Suprapubic skin (tissue), 4 donors: ENCODE results near the gene ERN1. TPM values are rescaled to one million over a fixed set of nuclear protein-coding genes. Genes with fewer than 3 reads are reported as not detected.

Experiments used
- DNase-seq, 2 donors: peaks; one replicate each; pipeline ENCODE4 v3.0.0-alpha.2; 2019; ENCODE audit warnings: low spot score in 2 of 2
- H3K27ac ChIP-seq: fragments of 200-600 bp; sonication (generic); one replicate; pipeline ENCODE4 v1.5.1; 2019
- H3K27me3 ChIP-seq: fragments of 200-600 bp; sonication (generic); one replicate; pipeline ENCODE4 v1.5.1; 2019
- H3K36me3 ChIP-seq: fragments of 200-600 bp; sonication (generic); one replicate; pipeline ENCODE4 v1.5.1; 2019
- H3K4me1 ChIP-seq: fragments of 200-600 bp; sonication (generic); one replicate; pipeline ENCODE4 v1.5.1; 2019
- H3K4me3 ChIP-seq: fragments of 200-600 bp; sonication (generic); one replicate; pipeline ENCODE4 v1.5.1; 2019; ENCODE audit warnings: mild to moderate bottlenecking
- H3K9me3 ChIP-seq: fragments of 200-600 bp; sonication (generic); one replicate; pipeline ENCODE4 v1.5.1; 2019
- CTCF ChIP-seq, 2 donors: fragments of 200-600 bp in 1 of 2; fragments of 450-650 bp in 1 of 2; sonication (generic) in 1 of 2; IDR thresholded peaks; one replicate each; pipeline ENCODE4 v1.5.1; 2016 to 2019; ENCODE audit warnings: antibody characterized with exemption in 2 of 2, mild to moderate bottlenecking in 1 of 2, moderate library complexity in 1 of 2
- EP300 ChIP-seq: sonication (generic); formaldehyde crosslinking; IDR thresholded peaks from one replicate; pipeline ENCODE4 v1.6.1; 2017; ENCODE audit warnings: antibody characterized with exemption
- POLR2A ChIP-seq, 2 donors: fragments of 450-650 bp; IDR thresholded peaks; one replicate each; pipeline ENCODE4 v1.6.1; 2017; ENCODE audit warnings: antibody characterized with exemption in 2 of 2, mild to moderate bottlenecking in 2 of 2, moderate library complexity in 2 of 2
- POLR2AphosphoS5 ChIP-seq, 3 donors: sonication (generic); formaldehyde crosslinking; IDR thresholded peaks; one replicate each; pipeline ENCODE4 v1.6.1; 2017; ENCODE audit warnings: antibody characterized with exemption in 3 of 3
- WGBS: methylation state at CpG from one replicate; pipeline ENCODE4 v1.1.5; 2018; 5-methylcytosine and 5-hydroxymethylcytosine counted together
- total RNA-seq, 4 donors: library from RNA; depleted of rRNA; stranded (reverse); fragments of >200 nt; gene quantifications; one replicate each; pipeline ENCODE4 v1.1.0, GENCODE V29; 2016

Gene ERN1
- total RNA-seq, 4 donors from 2014 or later = 21.2 to 41.1 (median 35.1) TPM

GRCh38 chr17:64133546-64134215, 3.7 kb upstream of the ERN1 start:
- H3K4me3 ChIP-seq = no peak overlapping the region
- H3K27me3 ChIP-seq = no peaks in the 10 kb centered on the region
- DNase-seq = no peak
- no peak for TF ChIP-seq POLR2AphosphoS5 (IDR thresholded peaks at IDR 0.05)
- peak; percentile 40 to 66 for TF ChIP-seq CTCF (IDR thresholded peaks at IDR 0.05)
- TF ChIP-seq EP300 = no peak
- peaks cover 21% of the 10 kb centered on the region for H3K4me1 ChIP-seq
- 42% methylated on average over 8 of the region's 8 CpGs for WGBS
- H3K36me3 ChIP-seq = no peaks in the 10 kb centered on the region
- no peak overlapping the region for H3K27ac ChIP-seq
- no peaks in the 10 kb centered on the region for H3K9me3 ChIP-seq

GRCh38 chr17:64131606-64132270, 1.8 kb upstream of the ERN1 start:
- Histone ChIP-seq H3K36me3 (no peaks in the 10 kb centered on the region), H3K4me1 (peaks cover 39% of the 10 kb centered on the region), H3K27ac (peak overlapping the region; percentile 96), H3K9me3 (no peaks in the 10 kb centered on the region), H3K27me3 (no peaks in the 10 kb centered on the region), H3K4me3 (no peak overlapping the region)
- WGBS = 73% methylated on average over 5 of the region's 5 CpGs
- TF ChIP-seq POLR2A (IDR thresholded peaks at IDR 0.05) (no peak), CTCF (IDR thresholded peaks at IDR 0.05) (no peak), EP300 (no peak), POLR2AphosphoS5 (IDR thresholded peaks at IDR 0.05) (no peak)
- no peak for DNase-seq

- peak in 1 of 3 donors; percentile 26 for TF ChIP-seq POLR2AphosphoS5 (IDR thresholded peaks at IDR 0.05)
- no peak for TF ChIP-seq POLR2A (IDR thresholded peaks at IDR 0.05)
- no peak for TF ChIP-seq EP300
Measured at GRCh38 chr17:64130559-64131001, 636 bp upstream of the ERN1 start.

GRCh38 chr17:64129515-64129764, 504 bp downstream of the ERN1 start:
- Histone ChIP-seq H3K27ac (peak overlapping the region; percentile 96), H3K4me1 (peaks cover 53% of the 10 kb centered on the region), H3K4me3 (peak overlapping the region; percentile 88), H3K36me3 (no peaks in the 10 kb centered on the region), H3K27me3 (no peaks in the 10 kb centered on the region), H3K9me3 (no peaks in the 10 kb centered on the region)
- peak in 1 of 2 donors; percentile 66 for DNase-seq
- TF ChIP-seq CTCF (IDR thresholded peaks at IDR 0.05) (no peak), POLR2A (IDR thresholded peaks at IDR 0.05) (no peak), EP300 (no peak), POLR2AphosphoS5 (IDR thresholded peaks at IDR 0.05) (no peak)
- 0% methylated on average over 2 of the region's 31 CpGs for WGBS

More at GRCh38 chr17:64130559-64131001, 636 bp upstream of the ERN1 start:
- DNase-seq = peak in 1 of 2 donors; percentile 83
- Histone ChIP-seq H3K4me3 (peak overlapping the region; percentile 88), H3K36me3 (no peaks in the 10 kb centered on the region), H3K27me3 (no peaks in the 10 kb centered on the region), H3K27ac (peak overlapping the region; percentile 96), H3K9me3 (no peaks in the 10 kb centered on the region), H3K4me1 (peaks cover 49% of the 10 kb centered on the region)
- 6% methylated on average over 24 of the region's 24 CpGs for WGBS

GRCh38 chr17:64128787-64129514, 993 bp downstream of the ERN1 start:
- H3K4me3 ChIP-seq = peak overlapping the region; percentile 88
- peaks cover 53% of the 10 kb centered on the region for H3K4me1 ChIP-seq
- TF ChIP-seq EP300 = no peak
- no peak for TF ChIP-seq POLR2AphosphoS5 (IDR thresholded peaks at IDR 0.05)
- TF ChIP-seq POLR2A (IDR thresholded peaks at IDR 0.05) = no peak
- TF ChIP-seq CTCF (IDR thresholded peaks at IDR 0.05) = no peak
- H3K27ac ChIP-seq = peak overlapping the region; percentile 96
- no peaks in the 10 kb centered on the region for H3K27me3 ChIP-seq
- H3K36me3 ChIP-seq = no peaks in the 10 kb centered on the region
- DNase-seq = no peak
- 12% methylated on average over 15 of the region's 15 CpGs for WGBS
- no peaks in the 10 kb centered on the region for H3K9me3 ChIP-seq
